ENCODE measurements around the gene CREB5.

GRCh38 chr7:28533267-28533666 is 120.9 kb downstream of the CREB5 start:
- TF ChIP-seq CTCF (IDR thresholded peaks at IDR 0.05) (no peak), POLR2A (IDR thresholded peaks at IDR 0.05) (no peak)
